Posterior vena cava (tissue), 2 donors: ENCODE data around the gene EME1. TPM values are rescaled to one million over a fixed set of nuclear protein-coding genes. Genes with fewer than 3 reads are reported as not detected.
A peak's percentile ranks its signal among the peaks of the same experiment; 100 is the strongest.
"Not testable (repeated sequence)": the region's sequence is repeated elsewhere in the genome, so short reads cannot be mapped to it uniquely, and the experiment has no call there.

Experiments
- DNase-seq: peaks from one replicate; pipeline ENCODE4 v3.0.0-alpha.2; 2020; ENCODE audit warnings: low spot score
- intact Hi-C, 2 donors: fragments of 100-400 bp; cut with DNase I; formaldehyde crosslinking; loops; one replicate each; pipeline versions ENCODE4 v1.14.1 to v1.14.2; 2022 to 2023
- long read RNA-seq, 2 donors: library from polyadenylated mRNA; unstranded; transcript quantifications; one replicate each; pipeline ENCODE4 v2.0.0, GENCODE V29; 2020 to 2021
- total RNA-seq, 2 donors: library from RNA; stranded (reverse); fragmentation: NEBNext Ultra II Directional; extraction: Animal tissue kit (Norgen Biotek cat#: 25700); gene quantifications; one replicate each; pipeline ENCODE4 v1.2.1, GENCODE V29; 2021
- donor health status: DM: yes; HTN: yes; CAD: no.
- donor health status: DM: yes; HTN: yes; CAD: no.

The EME1 gene, protein sequence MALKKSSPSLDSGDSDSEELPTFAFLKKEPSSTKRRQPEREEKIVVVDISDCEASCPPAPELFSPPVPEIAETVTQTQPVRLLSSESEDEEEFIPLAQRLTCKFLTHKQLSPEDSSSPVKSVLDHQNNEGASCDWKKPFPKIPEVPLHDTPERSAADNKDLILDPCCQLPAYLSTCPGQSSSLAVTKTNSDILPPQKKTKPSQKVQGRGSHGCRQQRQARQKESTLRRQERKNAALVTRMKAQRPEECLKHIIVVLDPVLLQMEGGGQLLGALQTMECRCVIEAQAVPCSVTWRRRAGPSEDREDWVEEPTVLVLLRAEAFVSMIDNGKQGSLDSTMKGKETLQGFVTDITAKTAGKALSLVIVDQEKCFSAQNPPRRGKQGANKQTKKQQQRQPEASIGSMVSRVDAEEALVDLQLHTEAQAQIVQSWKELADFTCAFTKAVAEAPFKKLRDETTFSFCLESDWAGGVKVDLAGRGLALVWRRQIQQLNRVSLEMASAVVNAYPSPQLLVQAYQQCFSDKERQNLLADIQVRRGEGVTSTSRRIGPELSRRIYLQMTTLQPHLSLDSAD
- 1 to 10 TPM in 1 of 2 donors, under 1 TPM in 1; 0.62 to 1.4 TPM for total RNA-seq
- long read RNA-seq, donor 1, partial matches to known transcripts = 0 of 2 reads
- long read RNA-seq, donor 1, other reads (novel, unspliced or antisense) = 0 of 2 reads
- long read RNA-seq, donor 2, partial matches to known transcripts = 0 of 2 reads
- long read RNA-seq, donor 2, other reads (novel, unspliced or antisense) = 0 of 2 reads

DNA sequence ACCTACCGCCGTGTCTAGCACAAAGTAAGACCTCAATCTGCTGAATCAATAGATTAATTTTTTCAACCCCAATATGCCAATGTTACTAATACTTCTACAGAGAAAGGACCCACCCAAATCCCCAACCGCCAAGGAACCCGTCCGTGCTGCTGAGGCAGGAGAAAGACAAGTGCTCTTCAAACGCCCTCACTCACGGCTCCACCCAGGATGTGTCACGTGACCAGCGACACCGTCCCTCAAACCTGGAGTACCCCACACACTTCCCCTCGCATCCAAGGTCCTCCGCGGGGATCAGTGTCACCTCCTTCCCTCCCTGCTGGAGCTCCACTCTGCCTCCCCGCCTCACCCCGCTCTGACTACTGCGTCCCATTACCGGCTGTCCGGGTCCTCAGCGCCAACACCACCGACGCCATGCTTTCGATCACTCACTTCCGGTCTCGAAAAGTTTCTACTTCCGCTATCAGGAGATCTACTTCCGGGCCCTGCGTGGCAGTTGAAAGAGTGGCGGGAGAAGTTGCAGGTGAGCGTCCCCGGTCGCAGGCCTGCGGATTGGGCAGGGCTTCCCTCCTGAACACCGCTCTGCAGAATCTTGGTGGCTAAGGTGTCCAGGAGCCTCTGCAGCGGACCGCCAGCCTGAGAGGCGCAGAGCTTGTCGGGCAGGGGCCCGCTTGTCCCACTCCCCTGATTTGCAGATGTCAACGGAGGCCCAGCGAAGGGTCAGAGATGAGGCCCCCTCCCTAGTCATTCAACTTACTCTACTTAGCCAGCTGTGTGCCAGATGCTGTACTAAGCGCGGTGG lies at the start of gene EME1, which contains the start of gene MRPL27:
Gene EME1, plus strand, starts transcription at position 472 of the 799 bp plus-strand sequence. CDS start 1,980 bp downstream, outside the sequence.
Gene MRPL27, minus strand, starts transcription at position 427 of the 799 bp plus-strand sequence. Its CDS starts 14 bp downstream, at position 413.
- peak; percentile 95 for DNase-seq
- intact Hi-C loops = no loop called here

DNA sequence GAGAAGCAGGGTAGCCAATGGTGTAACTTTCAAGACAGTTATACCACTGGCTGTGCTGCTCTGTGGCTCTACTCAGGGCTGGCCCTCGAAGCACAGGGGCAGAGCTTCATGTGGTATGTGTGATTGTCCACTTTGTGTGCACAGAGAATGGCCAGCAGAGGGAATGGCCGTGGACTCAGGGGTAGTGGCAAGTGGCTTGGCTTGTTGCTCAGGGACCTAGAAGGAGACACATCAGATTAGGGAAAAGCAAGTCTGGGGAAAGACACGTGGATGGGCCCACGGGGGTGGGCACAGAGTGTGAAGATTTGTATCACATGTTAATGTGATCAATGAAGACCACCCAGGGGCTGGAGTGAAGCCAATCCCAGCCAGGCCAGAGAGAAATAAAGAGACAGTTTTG lies 47.1 kb upstream of the EME1 start:
- peak; percentile 40 for DNase-seq

DNA sequence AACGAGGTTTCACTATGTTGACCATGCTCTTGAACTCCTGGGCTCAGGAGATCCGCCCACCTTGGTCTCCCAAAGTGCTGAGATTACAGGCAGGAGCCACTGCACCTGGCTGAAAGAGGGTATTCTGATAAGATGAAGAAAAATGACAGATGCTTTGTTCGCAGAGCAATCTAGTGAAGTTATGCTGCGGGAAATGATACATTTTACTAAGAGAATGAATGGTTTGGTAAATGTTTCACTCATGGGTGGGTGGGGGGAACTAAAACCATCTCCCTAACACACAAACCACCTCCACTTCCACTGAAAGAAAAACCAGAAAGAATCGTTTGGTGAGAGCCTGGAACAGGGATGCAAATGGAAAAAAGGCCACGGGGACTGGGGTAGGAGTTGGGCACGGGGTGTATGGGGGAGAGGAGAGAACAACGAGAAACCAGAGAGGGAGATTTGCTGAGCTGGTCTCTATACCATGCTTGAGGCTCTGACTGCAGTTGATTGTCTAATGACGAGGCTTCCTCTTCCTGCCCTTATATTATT lies 46.1 kb upstream of the EME1 start:
- DNase-seq = peak; percentile 34
- intact Hi-C loops = no loop called here

More for the DNA sequence above, 47.1 kb upstream of the EME1 start:
- intact Hi-C loops = no loop called here

DNA sequence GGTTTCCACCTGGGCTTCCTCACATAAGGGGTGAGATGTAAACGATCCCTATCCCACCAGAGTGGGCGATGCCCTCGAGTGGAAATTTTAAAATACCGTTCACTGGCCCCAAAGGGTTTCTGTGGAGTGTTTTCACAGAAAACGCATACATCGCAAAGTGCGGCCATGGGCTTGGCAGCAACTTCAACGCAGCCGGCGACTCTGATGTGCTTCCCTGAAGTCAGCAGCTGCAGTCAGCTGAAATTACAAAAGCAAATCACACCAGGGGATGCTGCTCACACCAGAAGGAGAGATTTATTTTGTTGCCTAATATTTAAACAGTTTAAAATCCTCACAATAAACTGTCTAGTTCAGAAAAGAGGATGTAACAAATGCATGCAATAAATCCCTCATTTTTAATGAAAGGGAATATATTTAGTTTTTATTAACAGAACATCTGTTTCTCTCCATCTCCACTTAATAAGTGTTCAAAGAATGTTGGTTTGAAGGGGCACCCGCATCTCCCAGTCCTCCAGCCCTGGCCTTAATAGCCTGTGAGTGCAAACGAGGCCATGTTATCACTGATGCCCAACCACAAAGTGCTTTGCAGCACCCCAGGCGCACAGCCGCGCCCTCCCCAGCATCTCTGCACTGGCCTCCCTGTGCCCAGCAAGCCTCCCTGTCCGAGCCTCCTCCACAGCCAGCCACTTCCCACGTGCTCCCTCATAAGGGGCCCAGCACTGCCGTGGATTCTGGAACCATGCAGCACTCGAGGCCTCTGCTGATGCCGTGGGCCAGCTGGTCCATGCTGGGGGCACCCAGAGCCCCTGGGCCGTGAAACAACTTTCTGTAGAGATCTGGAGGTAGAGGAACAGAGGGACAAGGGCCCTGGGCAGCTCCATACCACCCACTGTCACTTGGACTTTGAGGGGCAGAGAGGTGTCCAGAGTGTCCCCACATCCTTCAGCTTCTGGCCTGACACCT lies 44.4 kb upstream of the EME1 start:
- intact Hi-C loops = no loop called here
- peak; percentile 58 for DNase-seq

DNA sequence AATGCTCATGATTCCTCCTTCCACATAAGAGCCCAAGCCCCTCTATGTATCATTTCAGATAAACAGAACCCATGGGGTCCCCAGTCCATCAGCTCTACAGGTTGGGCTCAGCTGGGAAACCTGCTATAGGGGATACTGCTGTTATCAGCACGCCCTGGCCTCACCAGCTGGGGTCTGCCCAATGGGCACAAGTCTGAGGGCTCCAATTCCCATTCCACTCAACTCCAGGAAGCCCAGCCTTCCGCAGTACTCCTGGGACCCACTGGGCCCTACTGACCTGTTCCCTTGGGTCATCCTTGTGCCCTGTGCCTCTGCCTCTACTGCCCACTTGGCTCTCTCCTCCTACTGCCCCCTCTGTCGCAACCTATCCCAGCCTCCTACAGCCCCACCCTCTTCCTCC lies 43.3 kb upstream of the EME1 start:
- intact Hi-C loops = no loop called here
- DNase-seq = peak; percentile 47

DNA sequence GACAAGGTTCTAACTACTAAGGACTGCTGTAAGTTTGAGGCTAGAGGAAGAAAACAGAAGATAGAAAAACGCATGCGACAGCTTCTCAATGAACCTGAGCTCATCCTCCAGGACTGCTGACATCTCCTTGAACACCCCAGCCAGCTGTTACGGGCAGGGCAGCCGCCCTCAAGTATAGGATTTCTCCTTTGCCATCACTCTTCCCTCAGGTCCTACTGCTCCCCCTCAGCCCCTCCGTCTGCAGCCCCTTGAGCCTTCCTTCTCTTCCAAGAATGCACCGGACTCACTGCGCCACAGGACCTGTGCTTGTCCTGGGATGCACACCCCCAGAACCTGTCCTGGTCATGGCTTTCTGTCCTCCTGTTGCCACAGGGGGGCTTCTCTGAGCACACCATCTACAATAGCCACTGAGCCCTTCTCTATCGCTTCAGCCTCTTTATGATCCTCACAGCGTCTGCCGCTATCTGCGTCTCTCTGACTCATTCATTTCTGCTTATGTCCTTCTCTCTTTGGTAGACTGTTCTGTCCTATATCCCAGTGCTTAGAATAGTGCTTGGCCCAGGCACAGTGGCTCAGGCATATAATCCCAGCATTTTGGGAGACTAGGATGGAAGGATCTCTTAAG lies 42.8 kb upstream of the EME1 start:
- intact Hi-C loops = no loop called here
- DNase-seq = peak; percentile 67

DNA sequence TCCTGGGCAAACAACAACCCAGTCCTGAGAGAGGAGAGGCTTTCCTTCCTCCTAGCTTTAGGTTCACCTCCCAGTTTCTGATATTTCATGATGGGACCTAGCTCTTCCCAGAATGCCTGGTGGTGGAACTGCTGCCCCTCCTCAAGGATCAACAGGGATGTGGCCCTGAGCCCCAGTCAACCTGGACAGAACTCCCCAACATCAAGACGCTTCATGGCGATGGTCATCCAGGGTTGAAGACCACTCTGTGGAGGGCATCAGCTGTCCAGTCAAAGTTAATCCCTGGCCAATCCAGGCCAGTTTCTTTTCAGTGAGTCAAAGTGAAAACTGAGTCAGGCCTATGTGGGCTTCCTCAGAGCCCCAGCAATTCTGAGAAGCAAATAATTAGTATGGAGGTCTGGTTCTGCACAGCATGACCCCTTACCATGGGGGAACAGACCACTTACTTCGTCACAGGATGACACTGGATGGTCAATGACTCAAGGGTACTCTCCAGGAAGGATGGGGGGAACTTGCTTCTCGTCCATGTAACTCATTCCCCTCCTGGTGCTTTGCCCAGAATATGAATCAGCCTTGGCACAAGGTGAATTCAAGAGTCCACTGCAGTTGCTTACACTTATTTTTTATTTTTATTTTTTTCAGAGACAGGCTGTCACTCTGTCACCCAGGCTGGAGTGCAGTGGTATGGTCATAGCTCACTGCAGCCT lies 41.8 kb upstream of the EME1 start:
- intact Hi-C loops = no loop called here
- peak; percentile 64 for DNase-seq

DNA sequence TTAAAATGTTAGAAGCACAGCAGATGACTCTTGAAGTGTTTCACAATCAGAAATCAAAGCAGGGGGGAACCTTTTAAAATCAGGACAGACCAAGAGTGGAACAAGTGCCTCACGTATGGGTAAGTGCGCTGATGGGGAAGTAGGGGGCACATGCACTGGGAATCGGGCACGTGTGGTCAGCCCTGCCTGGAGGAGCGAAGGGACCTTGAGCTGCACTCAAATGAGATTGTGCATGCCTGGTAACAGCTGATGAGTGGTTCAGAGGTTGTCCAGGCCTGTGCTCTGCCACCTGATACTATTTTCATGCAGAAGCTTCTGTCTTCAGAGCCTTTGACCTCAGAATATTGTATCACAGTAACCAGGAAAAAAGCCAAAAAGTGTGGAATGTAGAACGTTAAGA lies 40.8 kb upstream of the EME1 start:
- DNase-seq = no peak

DNA sequence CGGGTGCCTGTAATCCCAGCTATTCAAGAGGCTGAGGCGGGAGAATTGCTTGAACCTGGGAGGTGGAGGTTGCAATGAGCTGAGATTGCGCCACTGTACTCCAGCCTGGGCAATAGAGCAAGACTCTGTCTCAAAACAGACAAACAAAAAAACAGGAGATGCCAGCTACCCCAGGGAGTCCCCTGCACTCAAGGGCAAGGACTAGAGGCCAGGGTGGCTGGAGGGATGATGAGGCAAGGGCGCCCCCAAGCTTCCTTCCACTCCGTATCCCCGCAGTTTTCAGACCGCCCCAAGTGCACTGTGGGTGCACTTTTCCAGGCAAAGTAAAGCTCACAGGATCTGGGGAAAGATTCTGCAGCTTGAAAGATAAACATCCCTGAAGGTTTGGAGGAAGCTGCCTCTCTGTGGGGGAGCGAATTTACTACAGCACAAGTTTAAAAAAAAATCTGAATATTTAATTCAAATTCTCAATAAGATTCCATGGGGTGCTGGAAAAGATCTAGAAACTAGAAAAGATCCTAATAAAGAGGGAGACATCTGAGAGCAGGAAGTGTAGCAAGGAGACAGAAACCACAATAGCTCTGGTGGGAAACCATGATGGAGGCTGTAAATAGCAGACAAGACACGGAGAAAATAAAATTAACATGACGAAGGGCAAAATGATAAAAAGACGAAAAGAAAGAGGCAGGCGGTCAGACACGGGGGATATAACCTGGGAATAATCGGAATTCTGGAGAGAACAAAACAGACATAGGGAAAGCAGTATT lies 39.6 kb upstream of the EME1 start:
- peak; percentile 36 for DNase-seq
- intact Hi-C loops = not testable (repeated sequence)

More for the DNA sequence above, 40.8 kb upstream of the EME1 start:
- intact Hi-C loops = no loop called here

DNA sequence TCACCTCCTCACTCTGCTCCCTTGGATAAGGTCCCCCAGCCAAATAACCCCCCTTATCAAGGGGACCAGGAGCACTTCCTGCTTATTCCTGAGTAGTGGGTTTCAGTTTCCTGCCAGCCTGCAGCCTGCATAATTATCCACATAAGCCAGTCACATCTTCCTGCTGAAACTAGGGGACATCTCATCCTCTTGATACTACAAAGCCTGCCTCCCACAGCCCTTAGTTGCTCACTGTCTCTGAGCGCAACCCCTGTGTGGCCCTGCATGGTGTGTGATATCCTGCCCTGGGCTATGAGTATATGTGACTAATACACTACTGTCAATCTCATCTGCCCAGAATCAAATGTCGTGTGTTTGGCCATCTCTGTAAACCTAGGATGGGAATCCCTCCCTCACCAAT lies 35.1 kb upstream of the EME1 start:
- intact Hi-C loops = no loop called here
- peak; percentile 7 for DNase-seq

DNA sequence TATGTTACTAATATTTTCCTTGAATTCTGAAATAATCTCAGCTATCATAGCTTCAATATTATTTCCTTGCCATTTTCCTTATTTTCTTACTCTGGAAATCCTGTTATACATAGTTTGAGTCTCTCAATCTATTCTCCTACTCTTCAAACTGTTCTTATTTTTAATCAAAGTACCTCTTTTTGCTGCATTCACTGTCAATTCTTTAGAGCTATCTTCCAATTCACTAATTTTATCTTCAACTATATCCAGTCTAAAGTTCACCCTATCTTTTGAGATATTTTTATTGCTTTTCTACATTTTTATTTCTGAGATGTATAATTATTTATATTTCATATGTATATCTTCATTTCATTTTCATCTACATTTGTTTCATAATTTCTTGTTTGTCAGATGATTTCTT lies 34.4 kb upstream of the EME1 start:
- intact Hi-C loops = no loop called here
- no peak for DNase-seq

DNA sequence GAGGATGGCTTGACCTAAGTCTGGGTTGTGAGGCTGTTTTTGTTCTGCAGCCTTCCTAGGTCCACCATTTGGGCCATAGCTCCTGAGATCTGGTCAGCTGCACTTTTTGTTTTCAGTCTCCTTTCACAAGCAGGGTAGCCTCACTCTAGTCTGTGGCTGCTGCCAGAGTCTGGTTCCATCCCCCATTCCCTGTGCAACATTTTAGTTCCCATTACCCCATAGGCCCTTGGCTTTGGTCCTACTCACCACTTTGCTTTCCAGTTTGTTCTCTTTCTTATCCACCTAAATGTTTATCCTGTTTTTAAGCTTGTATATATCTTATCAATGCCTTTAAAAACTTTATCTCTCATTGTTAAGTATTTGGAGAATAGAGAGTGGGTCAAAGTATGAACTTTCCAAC lies 33.6 kb upstream of the EME1 start:
- peak; percentile 13 for DNase-seq
- intact Hi-C loops = no loop called here

DNA sequence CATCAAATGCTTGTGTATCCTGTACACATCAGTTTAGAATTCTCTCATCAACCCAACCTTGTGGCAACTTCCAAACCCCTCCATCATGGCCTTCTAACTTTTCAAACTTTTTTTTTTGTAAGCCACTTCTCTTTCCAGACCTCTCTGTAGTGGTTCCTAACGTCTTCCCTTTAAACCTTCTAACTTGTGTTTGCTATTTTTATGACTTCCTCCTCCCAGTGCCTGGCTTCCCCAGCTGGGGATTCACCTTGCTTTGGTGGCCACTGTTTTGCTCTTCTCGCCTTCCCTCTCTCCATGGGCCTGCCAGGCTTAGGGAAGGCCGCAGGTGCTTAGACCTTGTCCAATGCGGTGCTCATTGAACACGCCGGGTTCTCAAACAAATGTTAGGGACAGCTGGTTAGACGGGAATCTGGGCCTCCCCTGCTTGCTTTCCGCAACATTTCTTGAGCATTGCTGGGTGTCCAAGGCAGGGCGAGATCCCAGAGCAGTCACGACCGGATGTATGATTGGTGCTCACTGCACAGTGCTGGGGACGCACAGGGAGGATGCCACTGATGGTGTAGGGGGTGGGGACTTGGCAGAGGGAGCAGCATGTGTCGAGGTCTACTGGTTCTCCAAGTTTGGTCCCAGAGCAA lies 28.2 kb upstream of the EME1 start:
- peak; percentile 64 for DNase-seq
- intact Hi-C loops = no loop called here

DNA sequence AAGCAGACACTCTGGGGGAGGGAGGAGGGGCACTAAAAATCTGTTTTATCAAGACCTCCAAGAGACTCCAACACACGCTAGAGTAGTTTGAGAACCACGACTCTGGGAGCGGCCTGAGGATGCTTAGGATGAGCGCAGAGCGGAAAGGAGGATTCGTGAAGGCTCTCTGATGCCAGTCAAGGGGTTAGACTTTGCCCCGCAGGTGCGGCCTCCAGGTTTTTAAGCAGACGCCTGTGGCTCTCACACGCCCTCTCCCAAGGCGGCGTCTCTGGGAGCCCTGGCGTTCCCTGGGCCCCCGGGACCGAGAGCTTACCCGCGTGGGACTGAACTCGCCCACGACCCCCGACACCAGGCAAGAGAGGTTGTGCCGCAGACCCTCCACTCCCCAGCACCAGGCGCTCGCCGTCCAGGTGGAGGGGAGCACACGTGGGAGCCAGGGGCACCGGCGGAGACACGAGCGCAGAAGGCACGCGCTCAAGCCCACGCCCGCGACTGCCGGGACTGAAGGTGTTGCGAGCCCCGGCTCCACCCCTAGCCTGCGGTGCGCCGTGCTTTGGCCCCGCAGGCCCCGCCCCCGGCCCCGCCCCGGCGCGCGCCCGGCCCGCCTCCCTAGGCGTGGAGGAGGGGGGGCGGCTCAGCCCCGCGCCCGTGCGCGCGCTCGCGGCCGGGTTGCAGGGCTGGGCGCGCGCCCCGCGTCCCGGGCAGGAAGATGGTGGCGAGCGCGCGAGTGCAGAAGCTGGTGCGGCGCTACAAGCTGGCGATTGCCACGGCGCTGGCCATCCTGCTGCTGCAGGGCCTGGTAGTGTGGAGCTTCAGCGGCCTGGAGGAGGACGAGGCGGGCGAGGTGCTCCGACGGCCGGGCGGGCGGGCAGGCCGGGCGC lies 27.4 kb upstream of the EME1 start, which contains the start of gene XYLT2:
Gene XYLT2, plus strand, starts transcription at position 695 of the 881 bp plus-strand sequence. Its CDS starts 15 bp downstream, at position 710.
- intact Hi-C loops = no loop called here
- peak; percentile 95 for DNase-seq
